GM19240 (cell line): Measurements from ENCODE around the gene ALDH1A2.
"Not testable (repeated sequence)": the region's sequence is repeated elsewhere in the genome, so short reads cannot be mapped to it uniquely, and the experiment has no call there.

ENCODE experiments used
- DNase-seq: peaks from one replicate; pipeline ENCODE4 v3.0.0; 2011; ENCODE audit warnings: low spot score; ENCODE audit not compliant: insufficient read length

ALDH1A2 gene

GRCh38 chr15:58042006-58042405 lies 23.5 kb downstream of the ALDH1A2 start:
- no peak for DNase-seq

- no peak for DNase-seq
Observed at GRCh38 chr15:58040150-58040549, 25.4 kb downstream of the ALDH1A2 start.

DNA sequence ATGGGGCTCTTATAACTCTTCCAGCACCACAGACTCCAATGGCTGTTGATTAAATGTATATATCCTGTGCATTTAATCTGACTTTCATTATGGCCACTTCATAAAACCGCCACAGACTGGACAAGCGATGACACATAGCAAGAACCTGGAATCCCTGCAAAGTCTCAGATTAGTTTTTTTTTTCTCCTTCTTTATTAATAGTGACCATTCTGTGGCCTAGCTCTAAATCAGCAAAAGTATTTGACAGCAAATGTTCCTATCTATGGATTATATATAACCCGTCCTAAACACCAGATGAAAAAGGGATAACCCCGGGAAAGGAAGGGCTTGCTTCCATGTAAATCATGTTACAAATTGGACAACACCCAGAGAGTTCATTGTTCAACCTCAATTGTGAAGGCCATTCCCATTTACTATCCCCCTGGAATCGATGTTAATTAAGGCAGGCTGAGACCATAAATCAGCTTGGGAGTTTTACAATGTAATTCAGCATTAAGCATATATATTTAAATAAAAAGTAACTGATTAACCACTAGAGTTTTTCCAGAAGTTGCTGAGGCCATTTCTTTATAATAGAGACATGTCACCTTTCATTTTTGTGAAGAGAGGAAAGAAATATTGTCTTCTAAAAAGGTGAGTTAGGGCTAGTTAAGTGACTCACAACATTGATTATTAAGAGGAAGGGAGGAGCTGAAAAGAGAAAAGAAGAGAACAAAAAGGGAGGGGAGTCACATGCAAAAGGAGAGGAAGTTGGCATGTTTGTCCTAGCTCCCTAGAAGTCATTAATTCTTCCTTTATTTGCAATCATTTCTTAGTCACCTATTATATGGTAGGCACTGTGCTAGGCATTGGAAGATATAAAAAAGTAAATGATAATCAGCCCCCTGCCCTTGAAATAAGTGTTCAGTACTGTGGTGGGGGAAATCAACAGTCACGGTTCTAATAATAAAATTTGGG lies 26.2 kb downstream of the ALDH1A2 start:
- no peak for DNase-seq

DNA sequence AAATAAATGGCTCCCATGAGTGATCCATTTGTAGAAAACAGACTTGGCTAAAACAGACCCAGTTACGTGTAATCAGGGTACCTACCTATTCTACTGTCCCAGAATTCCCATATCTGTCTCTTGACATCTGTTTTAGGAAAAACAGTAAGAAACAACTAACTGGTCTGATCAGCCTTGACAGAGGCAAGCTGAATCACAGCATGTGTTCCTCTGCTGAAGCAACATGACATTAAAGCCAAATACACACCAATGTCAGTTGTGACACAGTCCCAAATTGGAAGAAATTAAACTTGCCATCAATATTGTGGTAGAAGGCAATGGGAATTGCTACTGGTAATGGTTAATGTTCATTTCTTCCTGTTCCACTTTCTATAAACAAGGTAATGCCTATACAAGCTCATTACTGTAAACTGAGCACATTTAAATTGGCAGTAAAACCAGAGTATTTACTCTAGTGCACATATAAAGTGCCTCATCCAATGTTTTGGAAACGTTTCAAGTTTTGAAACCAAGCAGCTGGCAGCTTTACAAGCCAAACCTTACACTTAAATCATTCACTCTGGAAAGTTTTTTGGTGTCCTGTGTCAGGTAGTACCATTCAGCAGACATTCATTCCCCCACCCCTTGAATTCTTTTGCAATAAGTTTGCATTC lies 27.0 kb downstream of the ALDH1A2 start:
- DNase-seq = no peak

- no peak for DNase-seq
Observed at GRCh38 chr15:58037723-58038301, 27.7 kb downstream of the ALDH1A2 start.

GRCh38 chr15:58036579-58036978 lies 28.9 kb downstream of the ALDH1A2 start:
- no peak for DNase-seq

- not testable (repeated sequence) for DNase-seq
Observed at GRCh38 chr15:58028392-58028791, 37.1 kb downstream of the ALDH1A2 start.

DNA sequence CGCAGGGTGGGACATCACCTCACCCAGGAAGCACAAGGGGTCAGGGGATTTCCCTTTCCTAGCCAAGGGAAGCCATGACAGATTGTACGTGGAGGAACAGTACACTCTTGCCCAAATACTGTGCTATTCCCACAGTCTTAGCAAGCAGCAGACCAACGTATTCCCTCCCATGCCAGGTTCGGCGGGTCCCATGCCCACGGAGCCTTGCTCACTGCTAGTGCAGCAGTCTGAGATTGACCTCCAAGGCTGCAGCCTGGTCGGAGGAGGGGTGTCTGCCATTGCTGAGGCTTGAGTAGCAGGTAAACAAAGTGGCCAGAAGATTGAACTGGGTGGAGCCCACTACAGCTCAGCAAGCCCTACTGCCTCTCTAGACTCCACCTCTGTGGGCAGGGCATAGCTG lies 39.0 kb downstream of the ALDH1A2 start:
- no peak for DNase-seq

DNA sequence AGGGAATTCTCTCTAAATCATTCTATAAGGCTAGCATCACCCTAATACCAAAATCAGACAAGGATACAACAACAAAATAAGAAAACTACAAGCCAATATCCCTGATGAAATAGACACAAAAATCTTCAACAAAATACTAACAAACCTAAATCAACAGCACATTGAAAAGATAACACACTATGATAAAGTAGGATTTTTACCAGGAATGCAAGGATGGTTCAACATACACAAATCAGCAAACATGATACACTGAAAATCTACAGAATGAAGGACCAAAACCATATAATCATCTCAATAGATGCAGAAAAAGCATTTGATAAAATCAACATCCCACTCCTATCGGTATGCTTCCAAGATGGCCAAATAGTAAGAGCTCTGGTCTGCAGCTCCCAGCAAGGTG lies 39.5 kb downstream of the ALDH1A2 start:
- no peak for DNase-seq

- DNase-seq = no peak
Observed at GRCh38 chr15:58021332-58022230, 43.9 kb downstream of the ALDH1A2 start.

- DNase-seq = no peak
Observed at GRCh38 chr15:58019503-58020376, 45.8 kb downstream of the ALDH1A2 start.

DNA sequence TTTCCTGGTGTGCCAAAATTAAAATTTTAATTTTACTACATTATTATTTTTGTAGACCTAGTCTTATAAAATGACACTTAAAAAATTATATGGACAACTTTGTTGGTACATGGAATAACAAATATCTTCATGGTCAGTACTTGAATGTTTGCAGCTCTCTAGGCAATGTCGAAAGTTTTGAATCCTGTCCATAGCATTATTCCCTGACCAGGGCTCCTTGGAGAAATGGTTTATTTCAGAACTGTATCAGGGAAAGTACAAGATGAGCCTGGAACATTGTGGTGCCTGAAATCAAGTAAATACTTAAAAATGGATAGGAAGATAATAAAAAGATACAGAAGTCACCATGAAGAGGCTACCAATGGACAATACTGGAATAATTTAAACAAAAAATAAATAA lies 47.6 kb downstream of the ALDH1A2 start:
- no peak for DNase-seq

- DNase-seq = no peak
Observed at GRCh38 chr15:58016581-58017175, 48.8 kb downstream of the ALDH1A2 start.

DNA sequence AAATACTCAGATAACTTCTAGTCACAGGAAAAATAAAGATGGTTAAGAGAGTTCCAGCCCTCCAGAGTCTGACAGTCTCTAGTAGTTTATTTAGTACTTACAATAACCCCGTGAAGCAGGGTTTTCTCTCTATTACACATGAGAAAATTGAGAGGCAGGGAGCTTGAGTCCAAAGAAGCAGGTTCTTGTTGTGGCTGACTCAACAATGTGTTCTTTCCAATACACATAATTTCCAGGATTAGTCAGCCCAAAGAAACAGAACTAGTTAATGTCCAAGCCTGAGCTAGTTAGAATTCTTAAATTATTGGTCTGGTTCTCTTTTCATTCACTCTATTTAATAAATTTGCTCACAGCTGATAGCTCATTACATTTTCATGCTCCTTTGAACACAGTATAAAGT lies 49.9 kb downstream of the ALDH1A2 start:
- no peak for DNase-seq

- no peak for DNase-seq
Observed at GRCh38 chr15:58014470-58014869, 51.0 kb downstream of the ALDH1A2 start.

- DNase-seq = no peak
Observed at GRCh38 chr15:58014040-58014439, 51.5 kb downstream of the ALDH1A2 start.

GRCh38 chr15:58010983-58011382 lies 54.5 kb downstream of the ALDH1A2 start:
- DNase-seq = no peak

GRCh38 chr15:58003810-58004209 lies 61.7 kb downstream of the ALDH1A2 start:
- no peak for DNase-seq

- no peak for DNase-seq
Observed at GRCh38 chr15:58002338-58003126, 63.0 kb downstream of the ALDH1A2 start.
